ENCODE data around the gene ERP44. TPM values are rescaled to one million over a fixed set of nuclear protein-coding genes. Genes with fewer than 3 reads are reported as not detected.

Gene ERP44
- polyA plus RNA-seq, 1 donor: 42.5 TPM

Other genes with a start within 250 kb of the ERP44 start
- 31.9 TPM for gene STX17, start 192.3 kb downstream of the ERP44 start, polyA plus RNA-seq
- gene INVS, start 243 bp upstream of the ERP44 start, polyA plus RNA-seq: 15.8 TPM